GM19240 (cell line): Measurements from ENCODE around the gene MS4A5.

Experiments used
- DNase-seq: peaks from one replicate; pipeline ENCODE4 v3.0.0; 2011; ENCODE audit warnings: low spot score; ENCODE audit not compliant: insufficient read length

MS4A5 gene

DNA sequence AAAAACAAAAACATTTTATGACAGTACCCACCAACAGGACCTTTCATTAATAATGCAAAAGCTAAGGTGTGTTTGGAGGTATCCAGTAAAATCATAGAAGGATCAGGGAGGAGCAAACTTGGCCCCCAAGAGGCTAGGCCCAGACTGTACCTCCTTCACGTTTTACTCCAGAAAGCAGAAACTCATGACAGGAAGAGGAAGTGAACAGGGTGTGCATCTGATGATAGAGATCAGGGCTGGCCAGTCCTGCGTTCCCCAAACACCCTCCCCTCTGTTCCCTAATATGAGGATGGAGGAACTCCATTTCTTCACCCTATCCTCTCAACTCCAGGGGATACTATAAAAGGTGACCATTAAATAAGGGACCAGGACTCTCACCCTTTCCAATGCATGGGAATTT lies 53.0 kb downstream of the MS4A5 start:
- DNase-seq = no peak

DNA sequence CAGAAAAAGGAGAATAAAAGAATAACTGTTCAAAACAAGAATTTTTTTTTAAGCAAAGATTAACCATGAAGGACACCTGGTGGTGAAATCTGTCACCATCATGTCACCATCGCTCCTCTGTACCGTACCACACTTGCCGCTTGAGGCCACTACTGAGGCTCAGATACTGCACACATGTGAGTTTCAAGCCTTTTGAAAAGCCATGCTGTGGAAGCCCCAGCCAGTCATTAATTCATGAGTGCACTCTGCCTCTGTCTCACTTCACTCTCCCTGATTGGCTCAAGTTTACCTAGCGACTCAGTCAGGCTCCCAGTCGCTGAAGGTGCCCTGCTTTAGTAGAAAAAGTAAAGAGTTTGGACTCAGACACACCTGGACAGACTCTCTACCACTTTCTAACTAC lies 56.6 kb downstream of the MS4A5 start:
- DNase-seq = peak; percentile 76

DNA sequence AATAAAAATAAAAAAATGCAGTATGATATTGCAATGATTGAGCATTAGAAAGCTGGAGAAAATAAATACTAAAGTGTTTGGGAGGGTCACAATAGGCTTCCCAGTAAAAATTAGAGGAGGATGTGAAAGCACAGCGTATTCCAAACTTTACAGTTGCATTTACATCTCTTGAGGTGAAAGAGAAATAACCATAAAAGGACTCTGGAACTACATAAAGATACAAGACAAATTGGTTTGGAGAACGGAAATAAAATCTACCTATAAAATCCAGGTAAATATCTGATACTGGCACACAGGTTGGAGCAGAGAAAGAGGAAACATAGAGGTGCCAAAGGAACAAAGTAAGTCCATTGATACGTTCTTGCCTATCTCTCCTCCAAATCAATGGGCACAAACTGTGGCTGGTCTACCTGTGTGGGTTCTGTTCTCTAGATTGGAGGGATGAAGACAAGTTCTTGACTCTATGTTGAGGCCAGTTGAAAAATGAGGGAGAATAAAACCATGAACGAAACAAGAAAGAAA lies 63.2 kb downstream of the MS4A5 start, which contains the start of gene MS4A12:
Gene MS4A12, plus strand, starts transcription at position 291 of the 522 bp plus-strand sequence. CDS start 4,541 bp downstream, outside the sequence.
- no peak for DNase-seq

DNA sequence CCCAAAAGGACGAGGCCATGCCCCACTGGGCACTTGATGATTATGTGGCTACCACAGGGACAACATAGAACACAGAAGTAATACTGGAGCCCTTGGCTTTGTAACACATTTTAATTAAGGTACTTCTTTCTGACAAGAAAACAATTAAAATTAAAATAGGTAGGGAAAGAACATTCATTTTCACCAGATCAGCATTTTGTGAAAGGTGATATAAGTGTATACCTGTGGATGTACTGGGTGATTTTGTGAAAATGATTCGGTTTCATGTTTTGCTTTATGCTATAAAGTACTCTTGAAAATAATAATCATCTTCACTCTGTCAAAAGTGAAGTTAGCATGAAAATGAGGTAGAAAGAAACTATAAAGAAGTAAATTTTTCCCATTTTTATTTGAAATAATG lies 64.1 kb downstream of the MS4A5 start:
- no peak for DNase-seq
